Transverse colon (tissue), 4 donors: ENCODE data around the gene SH3RF1.

ENCODE experiments used
- EP300 ChIP-seq: sonication (generic); formaldehyde crosslinking; IDR thresholded peaks from one replicate; pipeline ENCODE4 v1.6.1; 2017; ENCODE audit warnings: antibody characterized with exemption, low read depth
- POLR2A ChIP-seq: fragments of 450-650 bp; IDR thresholded peaks from one replicate; pipeline ENCODE4 v1.6.1; 2016; ENCODE audit warnings: antibody characterized with exemption, mild to moderate bottlenecking, moderate library complexity
- POLR2AphosphoS5 ChIP-seq, 3 donors: sonication (generic); formaldehyde crosslinking; IDR thresholded peaks; one replicate each; pipeline ENCODE4 v1.6.1; 2016; ENCODE audit warnings: antibody characterized with exemption in 3 of 3
- TF ChIP-seq, protein P1 (sequence below), 5 experiments: fragments of 200-600 bp in 3 of 5; fragments of 450-650 bp in 2 of 5; sonication (generic) in 3 of 5; IDR thresholded peaks; 1 replicate in 2 of 5; 2 replicates in 3 of 5; pipeline ENCODE4 v1.5.1; 2016 to 2017; ENCODE audit warnings: antibody characterized with exemption in 5 of 5, inconsistent platforms in 3 of 5, mild to moderate bottlenecking in 2 of 5, moderate library complexity in 1 of 5

DNA sequence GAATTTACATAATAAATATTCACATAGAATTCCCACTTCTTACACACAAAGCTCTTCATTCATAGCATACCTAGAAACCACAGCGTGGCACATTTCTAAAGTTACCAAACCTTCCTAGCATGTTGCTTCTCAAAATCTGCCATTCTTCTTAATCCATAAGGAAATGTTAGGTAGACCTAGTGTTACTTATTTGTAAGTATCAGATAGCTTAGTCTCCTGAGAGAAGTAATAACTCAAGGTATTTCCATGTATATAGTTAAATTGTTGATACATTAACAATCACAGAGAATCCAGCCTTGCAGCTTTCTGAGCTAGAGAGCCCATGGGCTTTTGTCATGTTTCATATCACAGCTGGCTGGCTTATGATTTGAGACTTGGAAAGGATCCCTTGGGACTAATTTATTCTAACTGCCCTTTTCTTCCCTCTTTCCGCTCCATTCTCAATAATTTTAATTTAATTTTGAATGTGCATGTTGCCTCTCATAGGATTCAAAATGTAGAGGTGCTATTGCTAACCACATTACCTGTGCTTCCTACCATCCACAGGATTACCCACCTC, 17.6 kb downstream of the SH3RF1 start:
- no peak for TF ChIP-seq POLR2A
- TF ChIP-seq, protein P1, sequence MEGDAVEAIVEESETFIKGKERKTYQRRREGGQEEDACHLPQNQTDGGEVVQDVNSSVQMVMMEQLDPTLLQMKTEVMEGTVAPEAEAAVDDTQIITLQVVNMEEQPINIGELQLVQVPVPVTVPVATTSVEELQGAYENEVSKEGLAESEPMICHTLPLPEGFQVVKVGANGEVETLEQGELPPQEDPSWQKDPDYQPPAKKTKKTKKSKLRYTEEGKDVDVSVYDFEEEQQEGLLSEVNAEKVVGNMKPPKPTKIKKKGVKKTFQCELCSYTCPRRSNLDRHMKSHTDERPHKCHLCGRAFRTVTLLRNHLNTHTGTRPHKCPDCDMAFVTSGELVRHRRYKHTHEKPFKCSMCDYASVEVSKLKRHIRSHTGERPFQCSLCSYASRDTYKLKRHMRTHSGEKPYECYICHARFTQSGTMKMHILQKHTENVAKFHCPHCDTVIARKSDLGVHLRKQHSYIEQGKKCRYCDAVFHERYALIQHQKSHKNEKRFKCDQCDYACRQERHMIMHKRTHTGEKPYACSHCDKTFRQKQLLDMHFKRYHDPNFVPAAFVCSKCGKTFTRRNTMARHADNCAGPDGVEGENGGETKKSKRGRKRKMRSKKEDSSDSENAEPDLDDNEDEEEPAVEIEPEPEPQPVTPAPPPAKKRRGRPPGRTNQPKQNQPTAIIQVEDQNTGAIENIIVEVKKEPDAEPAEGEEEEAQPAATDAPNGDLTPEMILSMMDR (IDR thresholded peaks at IDR 0.05): no peak
- TF ChIP-seq POLR2AphosphoS5 (IDR thresholded peaks at IDR 0.05): no peak
- no peak for TF ChIP-seq EP300
